ENCODE data around the gene SDF4. TPM values are rescaled to one million over a fixed set of nuclear protein-coding genes. Genes with fewer than 3 reads are reported as not detected.

SDF4 gene
- total RNA-seq, 2 experiments from 2014 or later = 108 to 128 TPM

DNA sequence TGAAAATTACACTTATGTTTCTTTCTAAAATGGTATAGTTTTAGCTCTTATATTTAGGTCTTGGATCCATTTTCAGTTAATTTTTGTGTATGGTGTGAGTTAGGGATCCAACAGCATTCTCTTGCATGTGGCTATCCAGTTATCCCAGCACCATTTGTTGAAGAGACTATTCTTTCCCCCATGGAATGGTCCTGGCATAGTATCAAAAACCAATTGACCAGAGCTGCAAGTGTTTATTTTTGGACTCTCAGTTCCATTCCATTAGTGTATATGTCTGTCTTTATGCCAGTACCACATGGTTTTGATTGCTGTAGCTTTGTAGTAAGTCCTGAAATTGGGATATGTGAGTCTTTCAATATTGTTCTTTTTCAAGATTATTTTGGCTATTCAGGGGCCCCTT, 43.9 kb downstream of the SDF4 start:
- no peak overlapping the region for H3K4me3 Mint-ChIP-seq
- H3K27ac Mint-ChIP-seq = no peak overlapping the region
- POLR2A ChIA-PET = interaction anchor here (0.6 to 0.7 kb wide), 3 partner anchors 14 to 97 kb away, joined by 3 to 6 read pairs (median 5); partner anchors contain the start of gene TTLL10
- no peak for ATAC-seq
- CTCF ChIA-PET = no interaction called here
- no peak for DNase-seq
- no peaks in the 10 kb centered on the region for H3K36me3 Mint-ChIP-seq (ENCODE audit: low read depth)
- H3K27me3 Mint-ChIP-seq = peaks cover 2% of the 10 kb centered on the region
- intact Hi-C loops (cut with DNase I, micrococcal nuclease) = no loop called here
- no peaks in the 10 kb centered on the region for H3K9me3 Mint-ChIP-seq (ENCODE audit: low read depth)
- H3K4me1 Mint-ChIP-seq = no peaks in the 10 kb centered on the region

DNA sequence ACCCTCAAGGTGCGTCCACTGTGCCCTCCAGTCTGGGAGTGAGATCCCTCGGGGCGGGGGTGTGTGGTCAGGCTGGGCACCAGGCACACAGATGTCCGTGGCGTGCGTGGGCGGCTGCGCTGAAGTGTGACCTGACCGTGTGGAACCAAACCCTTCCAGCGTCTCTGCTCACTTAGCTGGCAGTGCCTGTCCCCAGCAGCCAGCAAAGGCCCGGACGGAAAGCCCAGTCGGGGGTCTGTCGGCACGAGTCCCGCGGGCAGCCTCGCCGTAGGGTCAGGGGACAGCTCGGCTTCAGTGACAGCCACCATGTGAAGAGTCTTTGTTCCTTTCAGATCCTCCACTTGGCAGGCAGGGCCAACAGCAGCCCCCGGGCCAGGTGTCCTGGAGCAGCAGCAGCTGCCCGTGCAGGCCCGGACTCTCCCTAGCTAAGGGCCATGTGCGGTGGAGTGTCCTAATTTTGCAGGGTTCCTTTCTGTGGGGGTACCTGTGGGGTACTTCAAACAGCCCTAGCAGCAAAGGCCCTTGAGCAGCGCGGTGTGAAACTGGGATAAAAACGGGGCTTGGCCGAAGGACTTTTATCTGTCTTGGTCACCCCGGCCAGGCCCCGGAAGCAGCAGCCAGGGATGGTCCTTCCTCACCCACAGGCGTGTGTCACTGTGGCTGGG, 46.6 kb downstream of the SDF4 start:
- CTCF ChIA-PET = no interaction called here
- intact Hi-C loops (cut with DNase I, micrococcal nuclease) = no loop called here

DNA sequence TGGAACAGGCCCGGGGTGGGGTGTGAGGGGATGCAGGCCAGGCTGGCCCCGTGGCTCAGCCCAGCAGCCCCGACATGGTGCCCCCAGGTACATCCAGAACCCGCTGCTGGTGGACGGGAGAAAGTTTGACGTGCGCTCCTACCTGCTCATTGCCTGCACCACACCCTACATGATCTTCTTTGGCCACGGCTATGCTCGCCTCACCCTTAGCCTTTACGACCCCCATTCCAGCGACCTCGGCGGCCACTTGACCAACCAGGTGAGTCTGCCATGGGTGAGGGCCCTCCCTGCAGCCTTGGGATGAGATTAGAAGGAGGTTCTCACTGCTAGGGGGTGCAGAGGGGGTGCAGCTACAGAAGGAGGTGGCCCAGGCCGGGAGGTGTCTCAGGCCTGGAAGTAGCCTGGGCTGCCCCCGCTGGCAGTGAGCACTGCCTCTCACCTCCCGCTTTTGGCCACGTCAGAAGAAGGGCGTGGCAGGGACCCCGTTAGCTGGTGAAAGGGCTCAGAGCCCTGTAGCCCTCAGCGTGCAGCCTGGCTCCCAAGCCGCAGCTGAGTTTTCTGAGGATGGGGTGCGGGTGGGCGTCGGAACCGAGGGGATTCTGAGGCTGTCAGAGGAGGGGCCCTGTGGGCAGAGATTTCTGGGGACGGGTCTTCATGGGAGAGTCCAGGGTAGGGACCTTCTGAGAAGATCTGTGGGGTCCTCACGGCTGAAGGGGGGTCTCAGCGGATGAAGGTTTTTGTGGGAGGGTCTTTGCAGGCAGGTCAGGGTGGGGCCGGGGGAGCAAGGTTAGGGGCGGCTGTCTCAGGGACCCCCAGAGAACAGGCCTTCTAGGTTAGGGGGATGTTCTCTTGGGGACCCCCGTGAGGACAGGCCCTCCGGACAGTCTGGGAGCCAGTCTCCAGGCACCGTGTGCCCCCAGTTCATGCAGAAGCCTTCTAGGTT, 47.7 kb downstream of the SDF4 start:
- ATAC-seq (no peak), DNase-seq (no peak)
- H3K27ac Mint-ChIP-seq = no peak overlapping the region
- H3K4me1 Mint-ChIP-seq = no peaks in the 10 kb centered on the region
- H3K9me3 Mint-ChIP-seq (ENCODE audit: low read depth) = no peaks in the 10 kb centered on the region
- peaks cover 2% of the 10 kb centered on the region for H3K27me3 Mint-ChIP-seq
- ChIA-PET POLR2A (no interaction called here), CTCF (no interaction called here)
- intact Hi-C loops (cut with DNase I, micrococcal nuclease) = no loop called here
- H3K4me3 Mint-ChIP-seq = no peak overlapping the region
- no peaks in the 10 kb centered on the region for H3K36me3 Mint-ChIP-seq (ENCODE audit: low read depth)

More for the DNA sequence above, 46.6 kb downstream of the SDF4 start:
- Mint-ChIP-seq H3K36me3 (ENCODE audit: low read depth) (no peaks in the 10 kb centered on the region), H3K27ac (no peak overlapping the region), H3K9me3 (ENCODE audit: low read depth) (no peaks in the 10 kb centered on the region), H3K4me1 (no peaks in the 10 kb centered on the region), H3K4me3 (no peak overlapping the region), H3K27me3 (peaks cover 2% of the 10 kb centered on the region)
- POLR2A ChIA-PET = no interaction called here
- DNase-seq (no peak), ATAC-seq (no peak)

DNA sequence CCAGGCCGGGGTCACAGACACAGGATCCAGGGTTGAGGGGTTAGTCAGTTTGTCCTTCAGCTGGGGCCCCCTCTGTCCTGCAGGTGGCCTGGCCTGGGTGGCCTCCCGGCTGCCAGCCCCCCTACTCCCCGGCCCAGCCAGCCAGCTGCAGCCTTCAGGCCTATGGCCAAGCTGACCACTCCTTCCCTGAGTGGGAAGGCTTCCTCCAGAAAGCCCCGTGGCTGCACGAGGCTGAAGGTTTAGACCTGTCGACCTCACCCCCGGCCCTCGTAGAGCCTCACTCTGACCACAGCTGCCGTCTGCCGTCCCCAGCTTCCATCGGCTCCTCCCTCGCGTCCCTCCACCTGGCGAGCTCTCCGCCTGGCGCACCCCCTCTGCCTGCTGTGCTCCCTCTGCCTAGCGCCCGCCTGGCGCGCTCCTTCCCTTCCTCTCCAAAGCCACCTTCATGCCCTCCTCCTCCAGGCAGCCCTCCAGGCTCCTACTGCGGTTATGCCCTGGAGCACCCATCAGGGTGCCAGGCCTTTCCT, 48.5 kb downstream of the SDF4 start:
- H3K36me3 Mint-ChIP-seq (ENCODE audit: low read depth) = no peaks in the 10 kb centered on the region
- DNase-seq (no peak), ATAC-seq (no peak)
- no peak overlapping the region for H3K27ac Mint-ChIP-seq
- H3K4me1 Mint-ChIP-seq = no peaks in the 10 kb centered on the region
- H3K27me3 Mint-ChIP-seq = peaks cover 2% of the 10 kb centered on the region
- no peak overlapping the region for H3K4me3 Mint-ChIP-seq
- POLR2A ChIA-PET = no interaction called here
- intact Hi-C loops (cut with DNase I, micrococcal nuclease) = no loop called here
- CTCF ChIA-PET = no interaction called here
- no peaks in the 10 kb centered on the region for H3K9me3 Mint-ChIP-seq (ENCODE audit: low read depth)

DNA sequence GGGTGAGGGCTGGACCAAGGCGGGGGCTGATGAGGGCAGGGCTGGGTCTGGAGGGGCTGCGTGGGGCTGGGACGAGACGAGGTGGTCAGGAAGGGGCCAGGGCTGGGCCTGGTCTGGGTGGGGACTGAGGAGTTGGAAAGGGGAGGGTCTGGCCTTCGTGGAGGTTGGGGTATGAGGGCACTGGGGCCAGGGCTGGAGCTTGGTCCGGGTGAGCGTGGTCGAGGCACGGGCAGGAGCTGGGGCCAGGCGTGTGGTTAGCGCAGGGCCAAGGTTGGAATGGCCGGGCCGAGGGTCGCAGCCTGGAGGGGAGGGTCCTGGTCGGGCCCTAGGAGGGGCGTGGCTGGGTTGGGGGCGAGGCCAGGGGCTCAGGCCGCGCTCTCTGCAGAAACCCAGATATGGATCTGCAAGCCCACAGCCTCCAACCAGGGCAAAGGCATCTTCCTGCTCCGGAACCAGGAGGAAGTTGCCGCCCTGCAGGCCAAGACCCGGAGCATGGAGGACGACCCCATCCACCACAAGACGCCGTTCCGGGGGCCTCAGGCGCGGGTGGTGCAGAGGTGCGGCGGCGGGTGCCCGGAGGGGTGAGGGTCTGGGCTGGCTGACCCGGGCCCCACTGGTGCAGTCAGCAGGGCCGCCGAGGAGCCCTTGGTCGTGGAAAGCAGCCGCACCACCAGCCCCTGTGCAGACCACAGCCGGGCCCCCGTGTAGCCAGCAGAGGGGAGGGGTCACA, 49.1 kb downstream of the SDF4 start:
- ChIA-PET CTCF (interaction anchor here (0.8 kb wide), 1 partner anchor 60 kb away, joined by 3 read pairs; no protein-coding TSS in a partner anchor), POLR2A (no interaction called here)
- DNase-seq = no peak
- no peak overlapping the region for H3K4me3 Mint-ChIP-seq
- peaks cover 2% of the 10 kb centered on the region for H3K27me3 Mint-ChIP-seq
- no peaks in the 10 kb centered on the region for H3K36me3 Mint-ChIP-seq (ENCODE audit: low read depth)
- no peaks in the 10 kb centered on the region for H3K9me3 Mint-ChIP-seq (ENCODE audit: low read depth)
- intact Hi-C loops (cut with DNase I, micrococcal nuclease) = no loop called here
- no peak for ATAC-seq
- H3K4me1 Mint-ChIP-seq = no peaks in the 10 kb centered on the region
- H3K27ac Mint-ChIP-seq = no peak overlapping the region

DNA sequence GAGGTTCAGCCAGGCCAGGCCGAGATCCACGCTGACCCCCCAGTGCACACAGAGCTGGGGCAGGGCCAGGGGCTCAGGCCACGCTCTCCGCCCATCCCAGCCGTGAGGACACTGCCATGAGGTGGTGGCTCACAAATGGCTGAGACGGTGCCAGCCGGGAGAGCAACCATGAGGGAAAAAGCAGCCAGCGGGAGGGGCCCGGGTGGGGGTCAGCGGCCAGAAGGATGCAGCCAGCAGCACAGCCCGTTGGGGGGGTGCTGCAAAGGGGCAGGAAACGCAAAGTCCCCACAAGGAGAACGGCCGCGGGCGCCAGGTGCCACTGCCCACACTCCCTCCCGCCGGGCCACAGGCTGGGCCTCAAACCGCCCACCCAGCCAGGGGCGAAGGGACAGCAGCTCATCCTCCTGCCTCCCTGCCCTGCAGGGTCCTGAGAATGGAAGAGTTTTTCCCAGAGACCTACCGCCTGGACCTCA, 49.8 kb downstream of the SDF4 start:
- ChIA-PET POLR2A (no interaction called here), CTCF (interaction anchor here (0.8 kb wide), 1 partner anchor 60 kb away, joined by 3 read pairs; no protein-coding TSS in a partner anchor)
- DNase-seq (no peak), ATAC-seq (no peak)
- peaks cover 3% of the 10 kb centered on the region for H3K27me3 Mint-ChIP-seq
- intact Hi-C loops (cut with DNase I, micrococcal nuclease) = no loop called here
- no peak overlapping the region for H3K4me3 Mint-ChIP-seq
- no peaks in the 10 kb centered on the region for H3K9me3 Mint-ChIP-seq (ENCODE audit: low read depth)
- H3K36me3 Mint-ChIP-seq (ENCODE audit: low read depth) = no peaks in the 10 kb centered on the region
- no peaks in the 10 kb centered on the region for H3K4me1 Mint-ChIP-seq
- H3K27ac Mint-ChIP-seq = no peak overlapping the region

DNA sequence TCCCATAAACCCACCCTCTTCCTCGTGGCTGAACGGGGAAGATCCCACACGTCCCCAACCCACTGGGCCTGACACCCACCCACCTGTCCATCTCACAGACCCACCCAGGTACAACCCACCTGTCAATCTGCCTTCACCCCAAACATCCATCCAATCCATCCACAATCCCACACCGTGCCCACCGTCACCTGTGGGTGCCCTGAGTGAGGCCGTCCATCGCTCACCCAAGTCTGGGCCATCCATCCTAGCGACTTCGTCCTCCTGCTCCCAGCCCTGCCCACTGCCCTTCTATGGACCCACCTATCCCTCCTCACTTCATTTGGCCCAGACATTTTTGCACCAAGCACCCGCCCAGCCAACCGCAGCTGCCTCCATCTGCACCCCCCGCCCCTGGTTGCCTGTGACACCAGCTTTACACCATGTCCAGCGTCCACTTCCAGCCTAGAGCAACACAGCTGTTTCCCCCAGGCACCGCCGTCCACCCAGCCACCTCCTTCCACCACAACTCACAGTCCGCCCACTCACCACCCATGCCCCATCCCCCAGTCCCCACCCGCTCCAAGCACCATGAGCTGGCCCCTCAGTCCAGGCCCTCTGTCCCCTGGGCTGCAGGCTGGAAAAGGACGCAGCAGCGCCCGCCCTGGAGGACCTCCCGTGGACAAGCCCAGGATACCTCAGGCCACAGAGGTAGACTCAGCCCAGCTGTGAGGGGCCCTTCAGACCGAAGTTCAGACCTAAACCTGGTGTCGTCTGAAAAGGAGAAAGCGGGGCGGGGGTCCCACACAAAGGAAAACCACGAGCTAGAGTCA, 50.5 kb downstream of the SDF4 start:
- H3K4me3 Mint-ChIP-seq = no peak overlapping the region
- DNase-seq = no peak
- ChIA-PET CTCF (interaction anchor here (0.8 kb wide), 1 partner anchor 59 kb away, joined by 3 read pairs; no protein-coding TSS in a partner anchor), POLR2A (no interaction called here)
- intact Hi-C loops (cut with DNase I, micrococcal nuclease) = no loop called here
- H3K36me3 Mint-ChIP-seq (ENCODE audit: low read depth) = no peaks in the 10 kb centered on the region
- peaks cover 5% of the 10 kb centered on the region for H3K27me3 Mint-ChIP-seq
- no peaks in the 10 kb centered on the region for H3K9me3 Mint-ChIP-seq (ENCODE audit: low read depth)
- no peaks in the 10 kb centered on the region for H3K4me1 Mint-ChIP-seq
- H3K27ac Mint-ChIP-seq = no peak overlapping the region
- ATAC-seq = no peak

DNA sequence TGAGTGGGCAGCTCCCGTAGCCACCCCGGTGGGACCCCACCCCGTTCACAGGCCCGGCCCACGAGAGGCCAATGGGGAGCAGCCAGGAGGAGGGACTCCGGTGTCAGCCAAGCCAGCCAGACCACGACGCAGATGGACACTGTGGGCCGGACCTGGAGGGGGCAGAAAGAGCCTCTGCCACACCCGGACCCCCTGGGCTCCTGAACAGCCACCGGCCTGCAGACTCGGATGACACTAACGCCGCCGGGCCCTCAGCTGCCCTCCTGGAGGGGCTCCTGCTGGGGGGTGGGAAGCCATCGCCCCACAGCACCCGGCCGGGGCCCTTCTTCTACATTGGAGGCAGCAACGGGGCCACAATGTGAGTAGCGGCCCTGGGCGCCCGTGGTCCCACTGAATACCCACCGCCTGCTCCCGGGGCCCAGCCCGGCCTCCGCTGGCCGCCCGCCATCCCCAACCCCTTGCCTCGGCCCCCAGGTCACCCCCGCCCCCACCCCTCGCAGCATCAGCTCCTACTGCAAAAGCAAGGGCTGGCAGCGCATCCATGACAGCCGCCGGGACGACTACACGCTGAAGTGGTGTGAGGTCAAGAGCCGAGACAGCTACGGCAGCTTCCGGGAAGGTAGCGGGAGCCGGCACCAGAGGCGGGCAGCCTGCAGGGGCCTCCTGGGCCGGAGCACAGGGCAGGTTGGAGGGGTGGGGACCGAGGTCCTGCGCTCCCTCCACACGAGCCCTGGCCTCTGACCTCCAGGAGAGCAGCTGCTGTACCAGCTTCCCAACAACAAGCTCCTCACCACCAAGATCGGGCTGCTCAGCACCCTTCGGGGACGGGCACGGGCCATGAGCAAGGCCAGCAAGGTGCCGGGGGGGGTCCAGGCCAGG, 51.6 kb downstream of the SDF4 start:
- Mint-ChIP-seq H3K9me3 (ENCODE audit: low read depth) (no peaks in the 10 kb centered on the region), H3K27me3 (peaks cover 5% of the 10 kb centered on the region), H3K36me3 (ENCODE audit: low read depth) (no peaks in the 10 kb centered on the region), H3K4me3 (no peak overlapping the region), H3K27ac (no peak overlapping the region), H3K4me1 (no peaks in the 10 kb centered on the region)
- DNase-seq (no peak), ATAC-seq (no peak)
- POLR2A ChIA-PET = no interaction called here
- intact Hi-C loops (cut with DNase I, micrococcal nuclease) = no loop called here
- CTCF ChIA-PET = interaction anchor here (0.8 to 1.0 kb wide), 2 partner anchors 15 to 18 kb away, joined by 3 to 4 read pairs; no protein-coding TSS in a partner anchor

DNA sequence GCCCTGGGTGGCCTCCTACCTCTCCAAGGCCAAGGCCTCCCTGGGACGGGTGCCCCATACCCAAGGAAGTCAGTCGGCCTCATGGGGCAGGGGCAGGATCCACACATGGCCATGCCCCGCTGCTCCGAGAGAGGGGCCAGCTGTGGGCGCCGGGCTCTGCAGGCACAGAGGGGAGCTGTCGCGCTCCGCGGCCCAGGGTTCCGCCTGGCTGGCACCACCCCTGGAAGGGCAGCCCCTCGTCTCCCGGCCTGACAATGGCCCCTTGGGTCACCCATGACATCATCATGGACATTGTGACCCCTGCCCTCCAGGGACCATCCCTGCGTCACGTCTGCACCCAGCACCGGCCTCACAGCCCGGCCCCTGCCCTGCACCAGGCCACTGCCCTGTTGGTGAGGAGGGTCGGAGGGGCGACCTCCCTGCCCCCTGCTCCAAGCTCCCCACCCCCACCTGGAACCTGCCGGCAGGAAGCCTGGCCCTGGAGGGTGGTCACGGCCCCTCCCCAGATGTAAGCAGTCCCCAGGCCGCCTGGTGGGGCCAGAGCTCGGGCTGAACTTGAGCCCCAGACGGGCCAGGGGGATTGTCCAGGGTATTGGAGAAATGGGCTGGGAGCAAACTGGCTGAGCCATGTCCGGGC, 52.3 kb downstream of the SDF4 start:
- POLR2A ChIA-PET = no interaction called here
- no peaks in the 10 kb centered on the region for H3K9me3 Mint-ChIP-seq (ENCODE audit: low read depth)
- intact Hi-C loops (cut with DNase I, micrococcal nuclease) = no loop called here
- H3K4me1 Mint-ChIP-seq = peaks cover 2% of the 10 kb centered on the region
- H3K36me3 Mint-ChIP-seq (ENCODE audit: low read depth) = no peaks in the 10 kb centered on the region
- ATAC-seq (no peak), DNase-seq (no peak)
- no peak overlapping the region for H3K27ac Mint-ChIP-seq
- no peak overlapping the region for H3K4me3 Mint-ChIP-seq
- CTCF ChIA-PET = interaction anchor here (1.0 kb wide), 1 partner anchor 18 kb away, joined by 4 read pairs; no protein-coding TSS in a partner anchor
- peaks cover 5% of the 10 kb centered on the region for H3K27me3 Mint-ChIP-seq
